DMS114 treated with DMSO at 0.1 percent for 48 hours (cell line): ENCODE results near the gene VGLL4.
"Not testable (repeated sequence)": the region's sequence is repeated elsewhere in the genome, so short reads cannot be mapped to it uniquely, and the experiment has no call there.

Source experiments
- DNase-seq: peaks from one replicate; lab custom pipeline; 2025; ENCODE audit not compliant: unreplicated experiment; lab: John Stamatoyannopoulos, UW

VGLL4 gene

GRCh38 chr3:11588755-11589154, 55.0 kb downstream of the VGLL4 start:
- no peak for DNase-seq

- DNase-seq = no peak
Measured at GRCh38 chr3:11588338-11588737, 55.4 kb downstream of the VGLL4 start.

DNA sequence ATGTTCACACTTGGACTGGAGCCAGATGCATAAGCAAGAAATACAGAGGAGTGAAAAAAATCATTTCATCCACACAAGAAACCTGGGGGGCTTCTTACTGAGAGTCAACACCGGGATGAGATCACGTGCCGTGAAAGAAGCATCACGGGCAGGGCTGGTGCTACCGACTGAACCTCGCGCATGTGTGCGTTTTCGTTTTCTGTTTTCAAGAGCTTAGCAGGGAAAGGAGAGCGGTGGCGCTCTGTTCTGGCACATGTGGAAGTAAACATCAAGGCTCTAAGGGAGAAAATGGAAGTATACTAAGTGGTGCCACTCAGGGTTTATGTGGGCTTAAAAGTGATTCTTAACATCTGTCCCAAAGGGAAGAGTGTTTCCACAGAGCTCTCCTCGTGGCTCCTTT, 55.9 kb downstream of the VGLL4 start:
- no peak for DNase-seq

DNA sequence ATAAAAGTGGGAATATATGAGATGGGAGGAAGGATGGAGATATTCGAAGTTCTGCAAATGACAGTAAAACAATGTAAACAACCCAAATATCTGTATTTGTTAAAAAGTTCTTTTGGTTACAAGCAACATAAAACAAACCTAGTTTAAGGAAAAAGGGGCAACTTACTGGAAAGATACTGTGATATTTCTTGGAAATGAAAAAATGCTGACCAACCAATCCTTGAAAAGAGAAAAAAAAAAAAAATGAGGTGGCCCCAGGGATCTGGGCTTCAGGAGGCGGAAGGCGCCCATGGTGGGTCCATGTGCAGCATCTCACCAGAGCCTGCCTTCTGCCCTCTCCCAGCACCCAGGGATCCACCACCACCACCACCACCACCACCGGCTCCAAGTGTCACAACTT, 59.1 kb downstream of the VGLL4 start:
- no peak for DNase-seq

GRCh38 chr3:11583638-11584046, 60.1 kb downstream of the VGLL4 start:
- DNase-seq = no peak

DNA sequence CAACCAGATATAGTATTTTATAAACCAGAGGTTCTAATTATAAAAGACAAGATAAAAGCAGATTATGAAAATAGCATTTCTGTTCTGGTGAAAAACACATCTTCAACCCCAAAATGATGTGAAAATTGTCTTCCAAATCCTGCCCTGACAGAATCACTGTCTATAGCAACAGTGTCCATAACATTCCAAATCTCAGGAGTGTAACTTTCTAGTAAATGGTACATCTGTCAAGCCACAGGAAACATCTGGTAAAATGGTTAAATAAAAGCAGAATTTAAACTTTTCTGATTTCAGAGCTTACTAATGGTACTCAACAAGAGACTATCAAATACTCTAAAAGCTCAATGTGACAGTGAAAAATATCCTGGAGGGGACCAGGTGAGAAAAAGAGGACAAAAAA, 60.5 kb downstream of the VGLL4 start:
- no peak for DNase-seq

- DNase-seq = no peak
Measured at GRCh38 chr3:11582191-11582968, 61.3 kb downstream of the VGLL4 start.

DNA sequence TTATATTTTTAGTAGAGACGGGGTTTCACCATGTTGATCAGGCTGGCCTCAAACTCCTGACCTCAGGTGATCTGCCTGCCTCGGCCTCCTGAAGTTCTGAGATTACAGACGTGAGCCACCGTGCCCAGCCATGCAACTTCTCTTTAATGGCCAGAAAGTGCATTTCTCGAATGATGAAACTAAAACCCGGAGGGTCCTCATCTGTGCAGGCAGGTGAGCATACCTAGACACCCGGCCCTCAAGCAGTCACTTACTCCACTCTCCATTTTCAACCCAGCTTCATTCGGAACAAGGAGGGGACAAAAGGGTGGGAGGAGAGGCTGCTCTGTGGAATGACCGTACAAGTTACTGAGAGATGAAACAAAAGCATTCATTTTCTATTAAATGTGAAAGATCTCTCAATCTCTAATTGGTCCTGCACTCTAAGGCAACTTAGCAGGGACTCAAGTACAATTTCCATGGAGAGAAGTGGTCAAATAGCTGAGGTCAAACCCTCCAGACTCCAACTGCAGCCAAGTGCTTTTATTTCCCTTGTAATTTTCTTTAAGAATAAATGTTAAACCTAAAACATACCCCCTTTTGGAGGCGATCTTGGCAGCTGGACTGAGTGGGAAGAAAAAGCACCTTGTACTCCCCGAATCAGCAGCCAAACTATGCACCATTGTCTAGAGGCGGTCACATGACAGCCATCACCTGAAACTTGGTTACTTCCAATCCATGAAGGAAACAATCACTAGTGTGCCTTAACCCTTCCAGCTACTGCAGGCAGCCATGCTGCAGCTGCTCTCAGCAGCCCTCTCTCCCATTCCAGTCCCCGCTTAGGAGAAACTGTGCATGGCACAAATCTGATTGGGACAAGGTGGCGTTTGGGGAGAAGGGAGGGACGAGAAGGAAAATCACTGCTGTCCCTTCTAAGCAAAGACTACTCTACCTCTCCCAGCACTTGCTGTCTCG, 62.2 kb downstream of the VGLL4 start:
- no peak for DNase-seq

- DNase-seq = no peak
Measured at GRCh38 chr3:11580645-11581044, 63.1 kb downstream of the VGLL4 start.

DNA sequence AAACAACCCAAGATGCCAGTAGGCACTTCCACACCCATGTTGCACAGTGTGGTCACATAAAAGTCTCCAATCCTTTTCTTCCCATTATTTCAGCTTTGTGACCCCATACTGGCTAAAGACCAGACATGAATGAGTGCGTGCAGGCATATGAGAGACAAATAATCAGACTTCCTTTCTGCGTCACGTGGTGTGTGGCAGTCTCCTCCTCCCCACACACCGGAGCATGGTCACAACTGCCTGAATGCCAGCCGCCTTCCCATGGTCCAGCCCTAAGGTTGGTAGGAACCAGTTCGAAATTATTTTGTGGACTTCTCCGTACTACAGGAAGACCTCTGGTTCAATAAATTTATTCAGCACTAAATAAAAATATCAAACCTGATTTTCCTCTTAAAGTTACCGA, 65.5 kb downstream of the VGLL4 start:
- no peak for DNase-seq

DNA sequence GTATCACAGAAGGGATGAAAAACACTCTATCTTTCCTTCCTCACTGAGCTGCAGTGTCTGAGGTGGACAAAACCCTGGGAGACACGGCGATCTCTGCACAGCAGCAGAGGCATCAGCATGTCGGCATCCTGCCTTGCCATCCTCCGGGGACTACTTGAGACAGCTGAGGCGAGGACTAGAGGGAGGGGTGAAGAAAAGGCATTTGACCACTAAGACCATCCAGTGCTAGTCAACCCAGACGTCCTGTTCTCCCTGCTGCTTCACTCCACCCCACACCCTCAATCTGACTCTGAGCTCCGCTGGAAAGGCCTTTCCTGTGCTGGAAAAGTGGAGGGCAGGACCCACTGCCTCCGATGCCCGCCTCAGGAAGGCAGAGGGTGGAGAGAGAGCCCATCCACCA, 67.3 kb downstream of the VGLL4 start:
- no peak for DNase-seq

GRCh38 chr3:11575677-11576076, 68.0 kb downstream of the VGLL4 start:
- DNase-seq = no peak

GRCh38 chr3:11574981-11575669, 68.6 kb downstream of the VGLL4 start:
- no peak for DNase-seq

GRCh38 chr3:11572660-11573059, 71.1 kb downstream of the VGLL4 start:
- not testable (repeated sequence) for DNase-seq

GRCh38 chr3:11570789-11571495, 72.8 kb downstream of the VGLL4 start:
- DNase-seq = no peak

DNA sequence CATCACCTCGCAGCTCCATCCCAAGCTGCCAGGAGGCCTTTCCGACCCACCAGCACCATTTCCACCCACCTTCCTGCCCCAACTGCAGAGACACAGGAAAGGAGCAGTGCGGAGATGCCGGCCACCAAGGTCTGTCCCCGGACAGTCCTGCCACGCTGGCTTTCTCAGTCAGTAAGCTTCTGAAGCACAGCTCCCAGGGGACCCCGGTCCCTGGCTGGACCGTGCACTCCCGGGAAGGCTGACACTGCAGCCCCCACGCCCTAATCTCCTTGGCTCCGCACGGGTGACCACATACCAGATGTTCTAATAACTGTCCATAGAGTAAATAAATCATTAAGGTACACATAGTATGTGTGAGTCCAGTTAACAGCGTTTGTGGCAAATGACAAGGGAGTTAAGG, 73.5 kb downstream of the VGLL4 start:
- no peak for DNase-seq

DNA sequence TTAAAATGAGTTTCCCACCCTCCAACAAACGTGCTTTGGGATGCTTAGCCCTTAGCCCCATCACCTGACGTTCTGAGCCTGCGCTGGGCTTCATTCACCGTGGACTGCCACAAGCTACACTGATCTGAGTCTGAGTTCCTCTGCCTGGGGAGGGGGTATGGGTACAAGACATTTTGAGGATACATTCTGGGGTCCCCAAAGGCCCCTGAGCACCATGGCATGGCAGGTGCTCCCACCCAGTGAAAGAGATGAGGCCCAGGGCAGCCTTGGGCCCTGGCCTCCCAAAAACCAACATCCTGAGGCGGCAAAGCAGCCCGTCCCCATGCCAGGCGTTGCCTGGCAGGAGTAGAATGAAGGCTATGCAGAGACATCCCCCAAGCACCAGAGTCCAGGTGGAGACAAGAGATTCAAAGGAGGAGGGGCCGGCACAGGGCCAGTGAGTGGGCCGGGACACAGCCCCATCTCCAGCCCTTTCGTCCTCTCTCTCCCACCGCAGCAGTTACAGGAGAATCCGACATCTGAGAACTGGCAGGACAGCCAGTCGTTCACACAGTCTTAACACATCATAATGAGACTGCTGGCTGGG, 74.5 kb downstream of the VGLL4 start:
- DNase-seq = no peak

GRCh38 chr3:11568503-11569155, 75.1 kb downstream of the VGLL4 start:
- no peak for DNase-seq

DNA sequence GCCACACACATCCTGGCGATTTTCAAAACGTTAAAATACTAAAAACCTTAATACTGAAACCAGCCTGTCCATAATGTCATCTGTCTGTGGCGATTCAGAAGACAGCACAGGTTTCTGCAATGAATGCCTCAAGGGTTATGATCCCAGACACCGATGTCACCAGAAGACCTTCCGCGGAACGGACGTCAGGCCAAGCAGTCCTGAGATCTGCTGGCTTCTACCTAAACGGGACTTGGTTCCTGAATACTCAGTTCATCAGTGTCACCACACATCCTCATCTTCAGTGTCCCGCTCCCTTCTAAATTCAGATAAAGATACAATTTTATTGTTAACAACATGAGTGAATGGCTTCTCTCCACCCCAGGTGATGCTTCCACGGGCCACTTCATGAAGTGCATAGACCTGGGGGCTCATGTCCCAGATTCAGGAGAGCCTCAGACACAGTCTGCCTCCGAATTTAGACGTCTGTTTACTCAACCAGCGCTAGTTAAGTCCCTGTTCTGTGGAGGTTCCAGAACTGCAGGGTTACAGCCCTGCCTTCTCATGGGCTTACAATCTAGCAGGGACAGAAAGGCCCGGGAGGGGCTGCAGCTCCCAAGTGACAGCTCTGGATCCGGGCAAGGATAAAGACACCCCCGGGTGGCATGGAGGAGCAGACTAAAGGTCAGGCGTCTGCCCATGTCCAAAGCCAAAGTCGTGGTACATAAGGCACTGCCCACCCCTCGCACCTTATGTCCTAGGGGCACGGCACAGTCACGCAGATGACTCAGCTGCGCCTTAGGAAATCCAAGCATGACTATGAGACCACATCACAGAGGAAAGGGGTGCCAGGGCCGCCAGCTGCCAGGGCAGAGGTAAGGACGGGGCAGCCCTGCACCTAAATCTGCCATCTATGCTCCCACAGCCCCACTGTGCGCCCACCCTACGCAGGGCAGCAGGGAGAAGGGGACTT, 75.9 kb downstream of the VGLL4 start:
- DNase-seq = no peak
